ENCODE results near the gene CYP2J2. TPM values are rescaled to one million over a fixed set of nuclear protein-coding genes. Genes with fewer than 3 reads are reported as not detected.
A peak's percentile ranks its signal among the peaks of the same experiment; 100 is the strongest.
"Not testable (repeated sequence)": the region's sequence is repeated elsewhere in the genome, so short reads cannot be mapped to it uniquely, and the experiment has no call there.

The CYP2J2 gene
- total RNA-seq, 1 experiment from 2014 or later = not detected

- H3K36me3 ChIP-seq = no peaks in the 10 kb centered on the region
- H3K4me3 ChIP-seq = no peak overlapping the region
- H3K27me3 ChIP-seq = no peaks in the 10 kb centered on the region
- no peak for DNase-seq
- no peaks in the 10 kb centered on the region for H3K9me3 ChIP-seq
Measured at GRCh38 chr1:59897165-59897564, 29.4 kb downstream of the CYP2J2 start.

GRCh38 chr1:59892841-59893811 lies 33.4 kb downstream of the CYP2J2 start:
- no peak overlapping the region for H3K4me3 ChIP-seq
- no peaks in the 10 kb centered on the region for H3K27me3 ChIP-seq
- H3K36me3 ChIP-seq = no peaks in the 10 kb centered on the region
- DNase-seq = no peak
- H3K9me3 ChIP-seq = no peaks in the 10 kb centered on the region

DNA sequence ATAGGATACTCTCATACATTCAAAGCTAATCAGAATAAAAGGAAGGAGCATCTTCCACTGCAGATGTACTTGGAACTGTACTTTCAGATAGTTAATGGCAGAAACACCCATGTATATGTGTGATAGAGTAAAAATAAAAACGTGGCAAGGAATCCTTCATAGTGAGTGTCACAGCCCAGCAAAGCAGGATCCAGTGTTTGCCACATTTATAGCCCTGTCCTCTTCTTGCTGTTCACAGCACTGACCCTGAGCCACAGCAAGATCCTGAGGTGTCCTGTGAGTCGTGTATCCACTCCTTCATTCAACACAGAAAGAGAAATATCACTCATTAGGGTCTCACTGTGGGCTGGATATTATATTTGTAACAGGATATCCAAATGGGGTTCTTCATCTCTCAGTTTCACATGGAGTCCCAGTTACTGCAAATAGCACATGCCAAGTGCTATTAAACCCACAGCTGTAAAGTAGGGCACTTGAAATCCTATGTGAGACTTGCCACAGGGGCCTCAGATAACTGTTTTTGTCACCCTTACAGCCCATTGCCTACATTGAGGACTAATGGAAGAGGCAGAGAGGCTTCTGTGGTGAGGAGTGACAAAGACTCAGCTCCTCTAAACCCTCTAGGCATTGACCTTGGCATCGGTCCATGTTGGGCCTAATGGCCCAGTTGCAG lies 41.3 kb downstream of the CYP2J2 start:
- no peak for DNase-seq
- Histone ChIP-seq H3K36me3 (no peaks in the 10 kb centered on the region), H3K4me3 (no peak overlapping the region), H3K27me3 (no peaks in the 10 kb centered on the region), H3K9me3 (no peaks in the 10 kb centered on the region)

- Histone ChIP-seq H3K36me3 (no peaks in the 10 kb centered on the region), H3K27me3 (no peaks in the 10 kb centered on the region), H3K4me3 (no peak overlapping the region), H3K9me3 (no peaks in the 10 kb centered on the region)
- DNase-seq = no peak
Measured at GRCh38 chr1:59880735-59881134, 45.8 kb downstream of the CYP2J2 start.

DNA sequence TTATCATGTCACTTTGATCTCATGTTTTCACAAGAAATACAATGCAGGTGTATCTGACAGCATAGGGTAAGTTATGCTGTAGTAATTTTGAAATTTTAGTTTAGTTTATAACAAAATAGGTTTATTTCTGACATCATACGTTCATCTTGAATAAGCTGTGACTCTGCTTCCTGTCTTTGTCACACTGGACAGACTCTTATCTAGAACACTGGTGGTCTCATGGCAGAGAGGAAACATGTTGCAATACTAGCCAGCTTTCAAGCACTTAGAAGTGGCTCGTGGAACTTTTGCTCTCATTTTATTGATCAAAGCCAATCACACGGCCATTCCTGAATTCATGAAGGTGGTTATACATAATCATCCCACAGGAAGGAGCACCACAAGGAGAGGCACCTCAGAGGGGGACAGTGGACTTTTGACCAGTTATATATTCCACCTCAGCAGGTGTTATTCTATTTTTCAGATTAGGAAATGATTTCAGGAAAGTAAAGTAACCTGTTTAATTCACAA lies 46.5 kb downstream of the CYP2J2 start:
- no peaks in the 10 kb centered on the region for H3K36me3 ChIP-seq
- H3K27me3 ChIP-seq = no peaks in the 10 kb centered on the region
- no peak overlapping the region for H3K4me3 ChIP-seq
- DNase-seq = no peak
- H3K9me3 ChIP-seq = no peaks in the 10 kb centered on the region

DNA sequence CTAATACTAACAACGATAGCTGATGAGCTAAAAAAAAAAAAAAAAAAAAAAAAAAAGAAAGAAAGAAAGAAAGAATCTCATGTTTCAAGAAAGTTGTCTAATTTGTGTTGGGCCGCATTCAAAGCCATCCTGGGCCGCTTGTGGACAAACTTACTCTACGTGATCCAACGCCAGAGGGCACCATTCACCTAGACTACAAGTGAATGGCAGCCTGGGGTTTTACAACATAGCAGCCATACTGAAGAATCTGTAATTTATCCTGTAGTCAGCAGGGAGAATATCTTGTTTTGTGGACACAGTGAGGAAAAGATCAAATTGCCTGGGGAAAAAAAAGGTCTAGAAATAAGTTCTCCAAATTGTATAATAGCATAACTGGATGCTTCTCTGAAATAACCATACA lies 47.0 kb downstream of the CYP2J2 start:
- Histone ChIP-seq H3K27me3 (no peaks in the 10 kb centered on the region), H3K4me3 (no peak overlapping the region), H3K9me3 (no peaks in the 10 kb centered on the region), H3K36me3 (no peaks in the 10 kb centered on the region)
- peak; percentile 7 for DNase-seq

- no peak for DNase-seq
- H3K36me3 ChIP-seq = no peaks in the 10 kb centered on the region
- H3K4me3 ChIP-seq = no peak overlapping the region
- no peaks in the 10 kb centered on the region for H3K9me3 ChIP-seq
- H3K27me3 ChIP-seq = no peaks in the 10 kb centered on the region
Measured at GRCh38 chr1:59878370-59878769, 48.2 kb downstream of the CYP2J2 start.

GRCh38 chr1:59877108-59877682 lies 49.4 kb downstream of the CYP2J2 start:
- no peaks in the 10 kb centered on the region for H3K27me3 ChIP-seq
- H3K4me3 ChIP-seq = no peak overlapping the region
- no peak for DNase-seq
- H3K36me3 ChIP-seq = no peaks in the 10 kb centered on the region
- no peaks in the 10 kb centered on the region for H3K9me3 ChIP-seq

DNA sequence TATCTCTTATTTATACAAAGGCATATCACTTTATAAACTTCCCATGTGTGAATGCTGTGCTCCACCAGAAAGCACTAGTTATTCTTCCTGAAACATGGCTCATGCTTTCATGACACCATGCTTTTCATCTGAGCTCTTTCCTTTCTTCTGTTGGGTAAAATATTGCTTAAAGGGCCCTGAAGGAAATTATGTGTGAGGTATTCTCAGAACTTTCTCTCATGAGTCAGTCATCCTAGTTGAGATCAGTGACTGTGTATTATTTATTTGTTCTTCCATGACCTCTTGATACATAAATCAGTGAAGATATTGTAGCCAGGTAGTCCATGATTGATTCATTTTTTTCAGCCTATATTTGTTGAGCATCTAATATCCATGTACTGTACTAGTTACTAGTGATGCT lies 54.8 kb downstream of the CYP2J2 start:
- no peak overlapping the region for H3K4me3 ChIP-seq
- no peak for DNase-seq
- no peaks in the 10 kb centered on the region for H3K9me3 ChIP-seq
- no peaks in the 10 kb centered on the region for H3K36me3 ChIP-seq
- H3K27me3 ChIP-seq = no peaks in the 10 kb centered on the region

DNA sequence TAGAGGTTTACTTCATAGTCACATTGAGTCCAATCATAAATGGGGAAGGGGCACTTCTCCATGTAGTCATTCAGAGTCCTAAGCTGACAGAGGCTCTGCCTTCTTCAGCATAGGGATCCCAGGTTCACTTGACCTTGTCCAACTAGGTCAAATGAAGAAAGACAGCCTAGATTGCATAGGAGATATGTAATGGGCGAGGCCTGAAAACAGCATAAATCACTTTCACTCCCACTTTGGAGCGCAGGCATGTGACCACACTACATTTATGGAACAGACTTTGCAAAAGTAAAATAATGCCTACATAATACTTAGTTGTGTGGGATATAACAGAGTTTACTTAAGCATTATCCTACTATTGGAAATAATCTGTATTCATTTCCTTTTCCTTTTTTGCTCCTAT lies 60.1 kb downstream of the CYP2J2 start:
- DNase-seq = no peak
- no peaks in the 10 kb centered on the region for H3K36me3 ChIP-seq
- H3K4me3 ChIP-seq = no peak overlapping the region
- no peaks in the 10 kb centered on the region for H3K9me3 ChIP-seq
- no peaks in the 10 kb centered on the region for H3K27me3 ChIP-seq

GRCh38 chr1:59857679-59858354 lies 68.8 kb downstream of the CYP2J2 start:
- Histone ChIP-seq H3K4me3 (no peak overlapping the region), H3K27me3 (no peaks in the 10 kb centered on the region), H3K9me3 (no peaks in the 10 kb centered on the region), H3K36me3 (no peaks in the 10 kb centered on the region)
- DNase-seq = no peak

DNA sequence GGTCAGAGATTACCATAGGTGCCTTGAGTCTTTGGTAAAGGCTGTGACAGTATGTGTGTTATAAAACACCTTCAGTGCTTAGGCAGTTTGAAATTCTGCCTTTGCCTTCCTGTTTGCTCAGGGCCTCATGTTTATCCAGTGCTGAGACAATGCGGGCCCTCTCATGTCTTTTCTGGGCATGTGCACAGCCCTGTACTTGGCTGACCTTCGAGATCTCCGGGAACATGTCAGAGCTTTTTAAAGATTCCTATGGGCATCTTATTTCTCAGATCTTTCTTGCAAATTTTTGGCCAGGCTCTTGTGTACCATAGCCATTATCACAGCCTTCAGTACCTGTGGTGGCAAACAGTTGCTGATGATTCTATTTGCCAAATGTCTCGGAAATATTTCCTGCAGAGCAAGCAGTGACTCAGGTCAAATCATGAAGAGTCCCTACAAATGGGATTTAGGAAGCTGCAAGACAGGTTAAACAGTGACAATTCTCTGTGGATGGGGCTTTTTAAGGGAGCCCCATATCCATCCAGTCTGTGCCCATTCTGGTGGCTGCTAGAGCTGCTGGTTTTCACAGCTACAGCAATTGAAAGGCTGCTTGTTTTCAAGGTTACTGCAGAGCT lies 69.7 kb downstream of the CYP2J2 start:
- Histone ChIP-seq H3K9me3 (no peaks in the 10 kb centered on the region), H3K27me3 (no peaks in the 10 kb centered on the region), H3K4me3 (no peak overlapping the region), H3K36me3 (no peaks in the 10 kb centered on the region)
- no peak for DNase-seq

- not testable (repeated sequence) for H3K4me3 ChIP-seq, H3K36me3 ChIP-seq, H3K27me3 ChIP-seq, DNase-seq, H3K9me3 ChIP-seq
Measured at GRCh38 chr1:59855297-59855696, 71.3 kb downstream of the CYP2J2 start.

- no peak for DNase-seq
- Histone ChIP-seq H3K36me3 (no peaks in the 10 kb centered on the region), H3K4me3 (no peak overlapping the region), H3K9me3 (no peaks in the 10 kb centered on the region), H3K27me3 (peaks cover 6% of the 10 kb centered on the region)
Measured at GRCh38 chr1:59852117-59852516, 74.5 kb downstream of the CYP2J2 start.

- Histone ChIP-seq H3K4me3 (no peak overlapping the region), H3K9me3 (no peaks in the 10 kb centered on the region), H3K27me3 (peaks cover 10% of the 10 kb centered on the region), H3K36me3 (no peaks in the 10 kb centered on the region)
- DNase-seq = no peak
Measured at GRCh38 chr1:59846895-59847282, 79.7 kb downstream of the CYP2J2 start.

- Histone ChIP-seq H3K36me3 (no peaks in the 10 kb centered on the region), H3K27me3 (peaks cover 10% of the 10 kb centered on the region)
- no peak for DNase-seq
Measured at GRCh38 chr1:59846209-59846894, 80.2 kb downstream of the CYP2J2 start.

More at GRCh38 chr1:59846209-59846894, 80.2 kb downstream of the CYP2J2 start:
- Histone ChIP-seq H3K9me3 (no peaks in the 10 kb centered on the region), H3K4me3 (no peak overlapping the region)
